ENCODE measurements around the gene MSI2. TPM values are rescaled to one million over a fixed set of nuclear protein-coding genes. Genes with fewer than 3 reads are reported as not detected.

Gene MSI2
- total RNA-seq, 2 experiments from 2014 or later = 131 to 164 TPM

DNA sequence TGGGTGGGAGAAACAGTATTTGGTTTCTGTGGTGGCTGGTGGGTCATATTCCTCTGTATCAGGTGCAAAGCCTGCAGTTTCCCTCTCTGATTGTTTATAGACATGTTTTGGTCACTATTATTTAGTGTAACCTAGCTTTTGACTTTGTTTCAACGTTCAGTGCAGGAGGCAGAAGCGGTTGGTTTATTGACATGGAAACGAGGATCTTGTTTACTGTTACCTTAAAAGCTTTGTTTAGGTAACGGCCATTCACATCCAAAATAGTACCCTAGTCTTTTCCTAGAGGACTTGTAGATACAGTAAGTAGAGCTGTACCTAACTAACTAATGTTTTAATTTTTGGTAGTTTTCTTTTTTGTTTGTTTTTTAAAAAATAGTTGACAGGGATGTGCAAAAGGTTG lies 3.5 kb downstream of the MSI2 start:
- peak overlapping the region; percentile 81 for H3K4me3 ChIP-seq (ENCODE audit: low read depth, low read length, poor library complexity, severe bottlenecking)
- H3K79me2 ChIP-seq (ENCODE audit: insufficient read depth, low read depth, low read length) = peaks cover 44% of the 10 kb centered on the region; the same call in 1 of the 2 replicates
- no peak overlapping the region for H2AFZ ChIP-seq (ENCODE audit: low read length)
- peak overlapping the region; percentile 76 for H3K27ac ChIP-seq (ENCODE audit: low read depth, low read length, poor library complexity, severe bottlenecking)
- peaks cover 58% of the 10 kb centered on the region for H3K36me3 ChIP-seq (ENCODE audit: insufficient read depth, low read length)
- TF ChIP-seq, protein P1, sequence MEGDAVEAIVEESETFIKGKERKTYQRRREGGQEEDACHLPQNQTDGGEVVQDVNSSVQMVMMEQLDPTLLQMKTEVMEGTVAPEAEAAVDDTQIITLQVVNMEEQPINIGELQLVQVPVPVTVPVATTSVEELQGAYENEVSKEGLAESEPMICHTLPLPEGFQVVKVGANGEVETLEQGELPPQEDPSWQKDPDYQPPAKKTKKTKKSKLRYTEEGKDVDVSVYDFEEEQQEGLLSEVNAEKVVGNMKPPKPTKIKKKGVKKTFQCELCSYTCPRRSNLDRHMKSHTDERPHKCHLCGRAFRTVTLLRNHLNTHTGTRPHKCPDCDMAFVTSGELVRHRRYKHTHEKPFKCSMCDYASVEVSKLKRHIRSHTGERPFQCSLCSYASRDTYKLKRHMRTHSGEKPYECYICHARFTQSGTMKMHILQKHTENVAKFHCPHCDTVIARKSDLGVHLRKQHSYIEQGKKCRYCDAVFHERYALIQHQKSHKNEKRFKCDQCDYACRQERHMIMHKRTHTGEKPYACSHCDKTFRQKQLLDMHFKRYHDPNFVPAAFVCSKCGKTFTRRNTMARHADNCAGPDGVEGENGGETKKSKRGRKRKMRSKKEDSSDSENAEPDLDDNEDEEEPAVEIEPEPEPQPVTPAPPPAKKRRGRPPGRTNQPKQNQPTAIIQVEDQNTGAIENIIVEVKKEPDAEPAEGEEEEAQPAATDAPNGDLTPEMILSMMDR (conservative IDR thresholded peaks at IDR 0.05; ENCODE audit: low read length) = no peak
- TF ChIP-seq EZH2phosphoT487 (IDR thresholded peaks at IDR 0.05; ENCODE audit: borderline replicate concordance, low read depth, low read length) = no peak
- intact Hi-C loops (cut with micrococcal nuclease; ENCODE audit: unreplicated experiment) = loop anchor here (1.0 to 5.0 kb wide), 3 partner anchors 97 to 291 kb away; no protein-coding TSS in a partner anchor
- H3K4me1 ChIP-seq (ENCODE audit: insufficient read depth, low read length, poor library complexity, severe bottlenecking) = peaks cover 45% of the 10 kb centered on the region
- peak overlapping the region; percentile 94 for H3K4me2 ChIP-seq (ENCODE audit: low read length)
- POLR2A ChIA-PET = interaction anchor here (0.6 to 2.1 kb wide), 7 partner anchors 9 to 267 kb away, joined by 3 to 9 read pairs (median 4); no protein-coding TSS in a partner anchor
- BruUV-seq (replicated peaks) = no TSS peak
- CTCF ChIA-PET (ENCODE audit: unreplicated experiment) = interaction anchor here (0.6 kb wide), 1 partner anchor 97 kb away, joined by 3 read pairs; no protein-coding TSS in a partner anchor
- peaks cover 5% of the 10 kb centered on the region; the same call in 1 of the 2 replicates for H4K20me1 ChIP-seq (ENCODE audit: insufficient read depth, low read length)
- H3K9me3 ChIP-seq (ENCODE audit: low read length) = no peaks in the 10 kb centered on the region
- H3K9me2 ChIP-seq (ENCODE audit: insufficient read depth, low read length) = no peaks in the 10 kb centered on the region
- no peak for DNase-seq (ENCODE audit: low spot score)

DNA sequence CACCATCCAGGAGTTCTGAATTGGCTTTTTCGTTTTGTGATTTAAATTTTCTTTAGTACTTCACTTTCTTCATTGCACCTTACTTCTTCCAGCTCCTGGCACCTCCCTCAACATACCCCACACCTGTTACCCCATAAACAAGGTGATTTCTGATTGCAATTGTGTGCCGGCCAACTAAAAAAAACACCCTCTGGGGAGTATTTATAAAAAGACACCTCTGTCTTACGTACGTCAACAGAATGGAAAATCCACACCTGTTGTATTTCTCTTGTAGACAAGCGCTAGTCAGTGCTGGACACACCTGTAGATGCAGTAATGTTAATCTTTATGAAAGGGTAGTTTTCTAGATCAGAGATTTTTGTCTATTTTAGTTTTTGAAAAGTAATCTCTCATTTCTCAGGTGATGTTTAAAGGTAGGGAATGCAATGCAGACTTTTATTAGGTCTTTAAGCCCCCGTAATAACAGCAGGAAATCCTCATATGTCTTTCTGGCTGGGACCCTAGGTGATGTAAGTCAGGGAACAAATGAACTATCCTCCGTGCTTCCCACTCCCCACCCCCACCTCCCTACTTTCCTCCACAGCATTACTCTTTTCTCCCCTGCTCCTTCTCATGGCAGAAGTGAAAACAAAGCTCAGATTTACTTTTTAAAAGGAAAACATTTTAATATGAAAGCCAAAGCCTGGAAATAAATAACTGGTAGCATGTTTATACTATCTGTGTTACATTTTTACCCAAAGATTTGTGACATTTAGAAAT lies 4.2 kb downstream of the MSI2 start:
- TF ChIP-seq, protein P1 (conservative IDR thresholded peaks at IDR 0.05; ENCODE audit: low read length) = no peak
- TF ChIP-seq EZH2phosphoT487 (IDR thresholded peaks at IDR 0.05; ENCODE audit: borderline replicate concordance, low read depth, low read length) = no peak
- no peak overlapping the region for H2AFZ ChIP-seq (ENCODE audit: low read length)
- BruUV-seq (replicated peaks) = no TSS peak
- H3K36me3 ChIP-seq (ENCODE audit: insufficient read depth, low read length) = peaks cover 65% of the 10 kb centered on the region
- POLR2A ChIA-PET = interaction anchor here (0.6 to 2.1 kb wide), 10 partner anchors 11 to 291 kb away, joined by 3 to 9 read pairs (median 4); no protein-coding TSS in a partner anchor
- CTCF ChIA-PET (ENCODE audit: unreplicated experiment) = interaction anchor here (0.6 kb wide), 1 partner anchor 186 kb away, joined by 3 read pairs; no protein-coding TSS in a partner anchor
- H3K4me1 ChIP-seq (ENCODE audit: insufficient read depth, low read length, poor library complexity, severe bottlenecking) = peaks cover 45% of the 10 kb centered on the region
- no peaks in the 10 kb centered on the region for H3K9me3 ChIP-seq (ENCODE audit: low read length)
- peak; percentile 88 for DNase-seq (ENCODE audit: low spot score)
- H3K79me2 ChIP-seq (ENCODE audit: insufficient read depth, low read depth, low read length) = peaks cover 44% of the 10 kb centered on the region; the same call in 1 of the 2 replicates
- peak overlapping the region; percentile 81 for H3K4me3 ChIP-seq (ENCODE audit: low read depth, low read length, poor library complexity, severe bottlenecking)
- H4K20me1 ChIP-seq (ENCODE audit: insufficient read depth, low read length) = peaks cover 5% of the 10 kb centered on the region; the same call in 1 of the 2 replicates
- no peaks in the 10 kb centered on the region for H3K9me2 ChIP-seq (ENCODE audit: insufficient read depth, low read length)
- intact Hi-C loops (cut with micrococcal nuclease; ENCODE audit: unreplicated experiment) = loop anchor here (1.0 kb wide), 1 partner anchor 97 kb away; no protein-coding TSS in a partner anchor
- peak overlapping the region; percentile 76 for H3K27ac ChIP-seq (ENCODE audit: low read depth, low read length, poor library complexity, severe bottlenecking)
- H3K4me2 ChIP-seq (ENCODE audit: low read length) = peak overlapping the region; percentile 94
